K562 (cell line): ENCODE results near the gene RMND5A. TPM values are rescaled to one million over a fixed set of nuclear protein-coding genes. Genes with fewer than 3 reads are reported as not detected.

ENCODE experiments used
- E2F3 ChIP-seq: fragments of 250-450 bp; sonication (Bioruptor Pico); IDR thresholded peaks from 2 replicates; pipeline ENCODE4 v1.4.0; 2020; ENCODE audit warnings: mild to moderate bottlenecking
- EP400 ChIP-seq: fragments of 450-650 bp; IDR thresholded peaks from 2 replicates; pipeline ENCODE4 v1.6.1; 2017; ENCODE audit warnings: antibody characterized with exemption, mild to moderate bottlenecking, moderate library complexity
- GTF2F1 ChIP-seq: IDR thresholded peaks from 2 replicates; pipeline ENCODE4 v1.6.1; 2011; ENCODE audit warnings: low read depth, low read length, improper control_type of control experiment
- RAD21 ChIP-seq, 2 experiments: fragments of 250-450 bp in 1 of 2; fragments of 450-650 bp in 1 of 2; sonication (Bioruptor Pico) in 1 of 2; formaldehyde crosslinking in 1 of 2; IDR thresholded peaks in 1 of 2; conservative IDR thresholded peaks in 1 of 2; 2 replicates each; pipeline versions ENCODE4 v1.4.0 to v1.8.0; 2020 to 2022; ENCODE audit warnings: mild to moderate bottlenecking in 2 of 2, moderate library complexity in 1 of 2
- RHOXF2B ChIP-seq: fragments of 250-450 bp; sonication (Bioruptor Pico); conservative IDR thresholded peaks from 2 replicates; pipeline ENCODE4 v1.5.1; 2021
- ZNF232 ChIP-seq: sonication (generic); formaldehyde crosslinking; IDR thresholded peaks from 2 replicates; pipeline ENCODE4 v1.8.0; 2022; ENCODE audit warnings: mild to moderate bottlenecking, missing genetic modification reagents
- ZNF696 ChIP-seq: fragments of 250-450 bp; sonication (Bioruptor Pico); conservative IDR thresholded peaks from 2 replicates; pipeline ENCODE4 v1.4.0; 2020; ENCODE audit warnings: mild to moderate bottlenecking, moderate library complexity
- polyA plus RNA-seq, 8 experiments: library from polyadenylated mRNA; depleted of rRNA in 4 of 8; stranded (reverse) in 5 of 8; unstranded in 3 of 8; fragments of >200 nt; fragmentation: Nextera tagmentation in 2 of 8; fragmentation: Illumina TruSeq in 1 of 8; extraction: Ambion mirVana in 2 of 8; extraction: Trizol in 1 of 8; gene quantifications; 2 replicates each; pipeline versions ENCODE4 v1.2.1 to v1.2.3, GENCODE V29; 2011 to 2014; ENCODE audit warnings: inconsistent platforms in 1 of 8, missing spikeins in 1 of 8
- total RNA-seq, 7 experiments: library from RNA; depleted of rRNA in 6 of 7; stranded (reverse); fragments of >200 nt in 6 of 7; fragmentation: Illumina TruSeq in 2 of 7; extraction: Trizol in 2 of 7; gene quantifications; 2 replicates each; pipeline versions ENCODE4 v1.2.1 to v1.2.3, GENCODE V29; 2011 to 2021; ENCODE audit warnings: low replicate concordance in 1 of 7
- TF ChIP-seq, protein P1 (sequence below): IDR thresholded peaks from 3 replicates; pipeline ENCODE4 v1.6.1; 2011; ENCODE audit warnings: borderline replicate concordance, mild to moderate bottlenecking, moderate library complexity; ENCODE audit not compliant: insufficient read length; ENCODE audit errors: extremely low read depth
- TF ChIP-seq, protein P2 (sequence below): sonication (generic); formaldehyde crosslinking; IDR thresholded peaks from 2 replicates; pipeline ENCODE4 v1.8.0; 2022; ENCODE audit warnings: mild to moderate bottlenecking, low read depth, missing genetic modification reagents
- TF ChIP-seq, protein P3 (sequence below): sonication (generic); formaldehyde crosslinking; IDR thresholded peaks from 2 replicates; pipeline ENCODE4 v1.8.0; 2023; ENCODE audit warnings: mild to moderate bottlenecking, missing genetic modification reagents
- TF ChIP-seq, protein P4 (sequence below): fragments of 450-650 bp; IDR thresholded peaks from 2 replicates; pipeline ENCODE4 v1.6.1; 2014; ENCODE audit warnings: low read depth, mild to moderate bottlenecking, moderate library complexity, borderline replicate concordance
- TF ChIP-seq, protein P5 (sequence below): fragments of 250-450 bp; sonication (Bioruptor Pico); IDR thresholded peaks from 2 replicates; pipeline ENCODE4 v1.4.0; 2020; ENCODE audit warnings: borderline replicate concordance
- TF ChIP-seq, protein P6 (sequence below), 2 experiments: fragments of 450-650 bp in 1 of 2; IDR thresholded peaks; 2 replicates each; pipeline ENCODE4 v1.6.1; 2011 to 2017; ENCODE audit warnings: low read depth in 2 of 2, antibody characterized with exemption in 1 of 2, borderline replicate concordance in 1 of 2, low read length in 1 of 2, mild to moderate bottlenecking in 1 of 2, mixed read lengths in 1 of 2; ENCODE audit not compliant: control insufficient read depth in 1 of 2

The RMND5A gene
- total and polyA plus RNA-seq, 9 of the 15 experiments (the other 6 are each of a cell fraction or from before 2014, with no cell fraction given) = 13.2 to 43.5 (median 34.1) TPM

DNA sequence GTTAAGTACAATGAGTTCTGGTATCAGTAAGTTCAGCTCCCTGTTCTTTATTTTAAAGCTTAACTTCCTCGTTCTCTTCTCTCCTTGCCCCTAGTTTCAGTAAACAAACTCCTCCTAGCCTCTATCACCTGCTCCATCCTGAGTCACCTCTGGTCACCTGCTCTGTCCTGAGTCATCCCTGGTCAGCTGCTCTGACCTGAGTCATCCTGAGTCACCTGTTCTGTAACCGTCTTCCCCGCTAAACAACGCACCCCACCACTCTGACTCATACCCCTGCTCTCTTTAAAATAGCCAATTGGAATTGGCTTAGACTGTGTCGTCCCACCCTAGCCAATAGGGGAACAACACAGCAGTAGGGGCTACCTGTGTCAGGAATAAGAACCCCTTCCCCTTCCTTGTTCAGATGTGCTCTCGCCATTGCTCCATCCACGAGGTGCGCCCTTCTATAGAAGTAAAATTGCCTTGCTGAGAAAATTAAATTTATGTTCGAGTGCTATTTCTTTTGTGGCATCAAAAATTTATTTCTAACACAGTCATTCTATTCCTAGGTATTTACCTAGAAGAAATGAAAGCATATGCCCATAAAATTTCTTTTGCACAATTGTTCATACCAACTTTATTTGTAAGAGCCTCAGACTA is 24.9 kb upstream of the RMND5A start (continued):
- TF ChIP-seq, protein P1, sequence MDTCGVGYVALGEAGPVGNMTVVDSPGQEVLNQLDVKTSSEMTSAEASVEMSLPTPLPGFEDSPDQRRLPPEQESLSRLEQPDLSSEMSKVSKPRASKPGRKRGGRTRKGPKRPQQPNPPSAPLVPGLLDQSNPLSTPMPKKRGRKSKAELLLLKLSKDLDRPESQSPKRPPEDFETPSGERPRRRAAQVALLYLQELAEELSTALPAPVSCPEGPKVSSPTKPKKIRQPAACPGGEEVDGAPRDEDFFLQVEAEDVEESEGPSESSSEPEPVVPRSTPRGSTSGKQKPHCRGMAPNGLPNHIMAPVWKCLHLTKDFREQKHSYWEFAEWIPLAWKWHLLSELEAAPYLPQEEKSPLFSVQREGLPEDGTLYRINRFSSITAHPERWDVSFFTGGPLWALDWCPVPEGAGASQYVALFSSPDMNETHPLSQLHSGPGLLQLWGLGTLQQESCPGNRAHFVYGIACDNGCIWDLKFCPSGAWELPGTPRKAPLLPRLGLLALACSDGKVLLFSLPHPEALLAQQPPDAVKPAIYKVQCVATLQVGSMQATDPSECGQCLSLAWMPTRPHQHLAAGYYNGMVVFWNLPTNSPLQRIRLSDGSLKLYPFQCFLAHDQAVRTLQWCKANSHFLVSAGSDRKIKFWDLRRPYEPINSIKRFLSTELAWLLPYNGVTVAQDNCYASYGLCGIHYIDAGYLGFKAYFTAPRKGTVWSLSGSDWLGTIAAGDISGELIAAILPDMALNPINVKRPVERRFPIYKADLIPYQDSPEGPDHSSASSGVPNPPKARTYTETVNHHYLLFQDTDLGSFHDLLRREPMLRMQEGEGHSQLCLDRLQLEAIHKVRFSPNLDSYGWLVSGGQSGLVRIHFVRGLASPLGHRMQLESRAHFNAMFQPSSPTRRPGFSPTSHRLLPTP = no peak
- TF ChIP-seq, protein P2, sequence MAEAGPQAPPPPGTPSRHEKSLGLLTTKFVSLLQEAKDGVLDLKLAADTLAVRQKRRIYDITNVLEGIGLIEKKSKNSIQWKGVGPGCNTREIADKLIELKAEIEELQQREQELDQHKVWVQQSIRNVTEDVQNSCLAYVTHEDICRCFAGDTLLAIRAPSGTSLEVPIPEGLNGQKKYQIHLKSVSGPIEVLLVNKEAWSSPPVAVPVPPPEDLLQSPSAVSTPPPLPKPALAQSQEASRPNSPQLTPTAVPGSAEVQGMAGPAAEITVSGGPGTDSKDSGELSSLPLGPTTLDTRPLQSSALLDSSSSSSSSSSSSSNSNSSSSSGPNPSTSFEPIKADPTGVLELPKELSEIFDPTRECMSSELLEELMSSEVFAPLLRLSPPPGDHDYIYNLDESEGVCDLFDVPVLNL (CRISPR knock-in tag) = no peak
- no peak for TF ChIP-seq E2F3 (CRISPR knock-in tag)
- peak; percentile 47; the same call in 1 of the 2 replicates for TF ChIP-seq EP400
- TF ChIP-seq RAD21 (CRISPR knock-in tag; conservative IDR thresholded peaks at IDR 0.05 in 1 of 2, IDR thresholded peaks at IDR 0.05 in 1 of 2) = no peak
- TF ChIP-seq, protein P3, sequence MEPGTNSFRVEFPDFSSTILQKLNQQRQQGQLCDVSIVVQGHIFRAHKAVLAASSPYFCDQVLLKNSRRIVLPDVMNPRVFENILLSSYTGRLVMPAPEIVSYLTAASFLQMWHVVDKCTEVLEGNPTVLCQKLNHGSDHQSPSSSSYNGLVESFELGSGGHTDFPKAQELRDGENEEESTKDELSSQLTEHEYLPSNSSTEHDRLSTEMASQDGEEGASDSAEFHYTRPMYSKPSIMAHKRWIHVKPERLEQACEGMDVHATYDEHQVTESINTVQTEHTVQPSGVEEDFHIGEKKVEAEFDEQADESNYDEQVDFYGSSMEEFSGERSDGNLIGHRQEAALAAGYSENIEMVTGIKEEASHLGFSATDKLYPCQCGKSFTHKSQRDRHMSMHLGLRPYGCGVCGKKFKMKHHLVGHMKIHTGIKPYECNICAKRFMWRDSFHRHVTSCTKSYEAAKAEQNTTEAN (CRISPR knock-in tag) = no peak
- TF ChIP-seq, protein P4, sequence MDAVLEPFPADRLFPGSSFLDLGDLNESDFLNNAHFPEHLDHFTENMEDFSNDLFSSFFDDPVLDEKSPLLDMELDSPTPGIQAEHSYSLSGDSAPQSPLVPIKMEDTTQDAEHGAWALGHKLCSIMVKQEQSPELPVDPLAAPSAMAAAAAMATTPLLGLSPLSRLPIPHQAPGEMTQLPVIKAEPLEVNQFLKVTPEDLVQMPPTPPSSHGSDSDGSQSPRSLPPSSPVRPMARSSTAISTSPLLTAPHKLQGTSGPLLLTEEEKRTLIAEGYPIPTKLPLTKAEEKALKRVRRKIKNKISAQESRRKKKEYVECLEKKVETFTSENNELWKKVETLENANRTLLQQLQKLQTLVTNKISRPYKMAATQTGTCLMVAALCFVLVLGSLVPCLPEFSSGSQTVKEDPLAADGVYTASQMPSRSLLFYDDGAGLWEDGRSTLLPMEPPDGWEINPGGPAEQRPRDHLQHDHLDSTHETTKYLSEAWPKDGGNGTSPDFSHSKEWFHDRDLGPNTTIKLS = no peak
- TF ChIP-seq, protein P5, sequence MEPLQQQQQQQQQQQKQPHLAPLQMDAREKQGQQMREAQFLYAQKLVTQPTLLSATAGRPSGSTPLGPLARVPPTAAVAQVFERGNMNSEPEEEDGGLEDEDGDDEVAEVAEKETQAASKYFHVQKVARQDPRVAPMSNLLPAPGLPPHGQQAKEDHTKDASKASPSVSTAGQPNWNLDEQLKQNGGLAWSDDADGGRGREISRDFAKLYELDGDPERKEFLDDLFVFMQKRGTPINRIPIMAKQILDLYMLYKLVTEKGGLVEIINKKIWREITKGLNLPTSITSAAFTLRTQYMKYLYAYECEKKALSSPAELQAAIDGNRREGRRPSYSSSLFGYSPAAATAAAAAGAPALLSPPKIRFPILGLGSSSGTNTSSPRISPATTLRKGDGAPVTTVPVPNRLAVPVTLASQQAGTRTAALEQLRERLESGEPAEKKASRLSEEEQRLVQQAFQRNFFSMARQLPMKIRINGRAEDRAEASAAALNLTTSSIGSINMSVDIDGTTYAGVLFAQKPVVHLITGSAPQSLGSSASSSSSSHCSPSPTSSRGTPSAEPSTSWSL (CRISPR knock-in tag) = no peak
- no peak for TF ChIP-seq ZNF696 (CRISPR knock-in tag)
- TF ChIP-seq, protein P6, sequence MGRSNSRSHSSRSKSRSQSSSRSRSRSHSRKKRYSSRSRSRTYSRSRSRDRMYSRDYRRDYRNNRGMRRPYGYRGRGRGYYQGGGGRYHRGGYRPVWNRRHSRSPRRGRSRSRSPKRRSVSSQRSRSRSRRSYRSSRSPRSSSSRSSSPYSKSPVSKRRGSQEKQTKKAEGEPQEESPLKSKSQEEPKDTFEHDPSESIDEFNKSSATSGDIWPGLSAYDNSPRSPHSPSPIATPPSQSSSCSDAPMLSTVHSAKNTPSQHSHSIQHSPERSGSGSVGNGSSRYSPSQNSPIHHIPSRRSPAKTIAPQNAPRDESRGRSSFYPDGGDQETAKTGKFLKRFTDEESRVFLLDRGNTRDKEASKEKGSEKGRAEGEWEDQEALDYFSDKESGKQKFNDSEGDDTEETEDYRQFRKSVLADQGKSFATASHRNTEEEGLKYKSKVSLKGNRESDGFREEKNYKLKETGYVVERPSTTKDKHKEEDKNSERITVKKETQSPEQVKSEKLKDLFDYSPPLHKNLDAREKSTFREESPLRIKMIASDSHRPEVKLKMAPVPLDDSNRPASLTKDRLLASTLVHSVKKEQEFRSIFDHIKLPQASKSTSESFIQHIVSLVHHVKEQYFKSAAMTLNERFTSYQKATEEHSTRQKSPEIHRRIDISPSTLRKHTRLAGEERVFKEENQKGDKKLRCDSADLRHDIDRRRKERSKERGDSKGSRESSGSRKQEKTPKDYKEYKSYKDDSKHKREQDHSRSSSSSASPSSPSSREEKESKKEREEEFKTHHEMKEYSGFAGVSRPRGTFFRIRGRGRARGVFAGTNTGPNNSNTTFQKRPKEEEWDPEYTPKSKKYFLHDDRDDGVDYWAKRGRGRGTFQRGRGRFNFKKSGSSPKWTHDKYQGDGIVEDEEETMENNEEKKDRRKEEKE (IDR thresholded peaks at IDR 0.05; ENCODE audit: borderline replicate concordance in 1 of 2, control insufficient read depth in 1 of 2, low read depth in 2 of 2, low read length in 1 of 2) = no peak
- no peak for TF ChIP-seq ZNF232 (CRISPR knock-in tag)
- TF ChIP-seq GTF2F1 = no peak
- TF ChIP-seq RHOXF2B (CRISPR knock-in tag) = no peak
